Ovary (tissue), 9 donors: ENCODE data around the gene OTOP3. TPM values are rescaled to one million over a fixed set of nuclear protein-coding genes. Genes with fewer than 3 reads are reported as not detected.

Experiments used
- polyA plus RNA-seq, 2 donors: library from polyadenylated mRNA; stranded (reverse); fragments of 200-250 nt in 1 of 2; fragments of 350-450 nt in 1 of 2; fragmentation: Illumina TruSeq in 1 of 2; extraction: RNeasy Lipid Tissue Mini Kit (QIAGEN cat#74804) in 1 of 2; gene quantifications; one replicate each; pipeline ENCODE4 v1.2.3, GENCODE V29; 2013 to 2014
- total RNA-seq, 7 donors: library from RNA; depleted of rRNA in 2 of 7; stranded (reverse); fragments of >200 nt in 2 of 7; fragmentation: NEBNext Ultra II Directional in 3 of 7; extraction: Animal tissue kit (Norgen Biotek cat#: 25700) in 3 of 7; gene quantifications; one replicate each; pipeline versions ENCODE4 v1.1.0 to v1.2.4, GENCODE V29; 2016 to 2023
- donor health status: DM: no; HTN: no; CAD: no; lungs with moderate emphysema.
- donor health status: DM: no; HTN: no; CAD: no.
- donor health status: Bipolar disorder and iron deficiency.
- donor health status: DM: yes; HTN: yes; CAD: no.
- donor health status: DM: no; HTN: no; CAD: no.
- donor health status: DM: yes; HTN: yes; CAD: no.

OTOP3 gene
- total and polyA plus RNA-seq, 9 donors: not detected

Other genes with a start within 250 kb of the OTOP3 start
- gene CD300LF, start 223.0 kb upstream of the OTOP3 start, total RNA-seq: 1 to 10 TPM in 2 of 7 donors, under 1 TPM in 4, not detected in 1; 0.23 to 3.9 (median 0.34) TPM
- gene CD300LF, start 223.0 kb upstream of the OTOP3 start, polyA plus RNA-seq: 1 to 10 TPM in 1 of 2 donors, under 1 TPM in 1; 0.36 to 2.6 TPM
- under 1 TPM in 5 of 7 donors, not detected in 2; 0.45 to 0.72 (median 0.57) TPM for gene RAB37, start 198.6 kb upstream of the OTOP3 start, total RNA-seq
- 1 to 10 TPM in 1 of 2 donors, under 1 TPM in 1; 0.58 to 2.4 TPM for gene RAB37, start 198.6 kb upstream of the OTOP3 start, polyA plus RNA-seq
- 100 to 1,000 TPM in 1 of 7 donors, 10 to 100 TPM in 6; 12.1 to 101 (median 21.7) TPM for gene NHERF1, start 187.3 kb upstream of the OTOP3 start, total RNA-seq
- gene NHERF1, start 187.3 kb upstream of the OTOP3 start, polyA plus RNA-seq: 10 to 100 TPM; 13.9 to 21.0 TPM
- gene NAT9, start 159.6 kb upstream of the OTOP3 start, total RNA-seq: 10 to 100 TPM; 24.7 to 87.0 (median 56.8) TPM
- 10 to 100 TPM; 19.7 to 44.8 TPM for gene NAT9, start 159.6 kb upstream of the OTOP3 start, polyA plus RNA-seq
- under 1 TPM; 0.11 to 0.82 (median 0.32) TPM for gene GRIN2C, start 76.0 kb upstream of the OTOP3 start, total RNA-seq
- under 1 TPM; 0.36 to 0.58 TPM for gene GRIN2C, start 76.0 kb upstream of the OTOP3 start, polyA plus RNA-seq
- gene FDXR, start 62.9 kb upstream of the OTOP3 start, total RNA-seq: 10 to 100 TPM; 11.1 to 50.8 (median 43.4) TPM
- 10 to 100 TPM; 13.6 to 26.5 TPM for gene FDXR, start 62.9 kb upstream of the OTOP3 start, polyA plus RNA-seq
- gene FADS6, start 42.3 kb upstream of the OTOP3 start, total RNA-seq: under 1 TPM in 1 of 7 donors, not detected in 6; 0.42 TPM
- under 1 TPM in 1 of 2 donors, not detected in 1; 0.12 TPM for gene FADS6, start 42.3 kb upstream of the OTOP3 start, polyA plus RNA-seq
- gene USH1G, start 12.6 kb upstream of the OTOP3 start, total RNA-seq: 1 to 10 TPM in 4 of 7 donors, under 1 TPM in 3; 0.57 to 1.4 (median 1.1) TPM
- gene USH1G, start 12.6 kb upstream of the OTOP3 start, polyA plus RNA-seq: under 1 TPM; 0.08 to 0.29 TPM
- not detected for gene OTOP2, start 11.6 kb upstream of the OTOP3 start, total RNA-seq
- not detected for gene OTOP2, start 11.6 kb upstream of the OTOP3 start, polyA plus RNA-seq
- gene HID1, start 36.9 kb downstream of the OTOP3 start, total RNA-seq: 10 to 100 TPM in 2 of 7 donors, 1 to 10 TPM in 5; 1.8 to 21.6 (median 5.2) TPM
- 1 to 10 TPM; 4.1 to 7.2 TPM for gene HID1, start 36.9 kb downstream of the OTOP3 start, polyA plus RNA-seq
- gene CDR2L, start 51.7 kb downstream of the OTOP3 start, total RNA-seq: 10 to 100 TPM in 1 of 7 donors, 1 to 10 TPM in 6; 4.5 to 19.2 (median 5.8) TPM
- 1 to 10 TPM; 2.1 to 3.3 TPM for gene CDR2L, start 51.7 kb downstream of the OTOP3 start, polyA plus RNA-seq
- gene MRPL58, start 76.8 kb downstream of the OTOP3 start, total RNA-seq: 10 to 100 TPM; 17.9 to 40.6 (median 22.0) TPM
- gene MRPL58, start 76.8 kb downstream of the OTOP3 start, polyA plus RNA-seq: 10 to 100 TPM; 24.3 to 39.7 TPM
- gene ATP5PD, start 111.1 kb downstream of the OTOP3 start, total RNA-seq: 100 to 1,000 TPM; 137 to 226 (median 153) TPM
- 100 to 1,000 TPM; 199 to 331 TPM for gene ATP5PD, start 111.1 kb downstream of the OTOP3 start, polyA plus RNA-seq
- 10 to 100 TPM; 25.0 to 62.5 (median 50.2) TPM for gene KCTD2, start 111.3 kb downstream of the OTOP3 start, total RNA-seq
- gene KCTD2, start 111.3 kb downstream of the OTOP3 start, polyA plus RNA-seq: 10 to 100 TPM; 35.8 to 66.8 TPM
- 10 to 100 TPM in 5 of 7 donors, 1 to 10 TPM in 2; 6.0 to 20.6 (median 12.6) TPM for gene SLC16A5, start 152.1 kb downstream of the OTOP3 start, total RNA-seq
- 1 to 10 TPM; 2.0 to 10.0 TPM for gene SLC16A5, start 152.1 kb downstream of the OTOP3 start, polyA plus RNA-seq
- gene ARMC7, start 174.1 kb downstream of the OTOP3 start, total RNA-seq: 1 to 10 TPM; 4.6 to 8.5 (median 5.1) TPM
- gene ARMC7, start 174.1 kb downstream of the OTOP3 start, polyA plus RNA-seq: 10 to 100 TPM in 1 of 2 donors, 1 to 10 TPM in 1; 5.7 to 10.5 TPM
- 100 to 1,000 TPM in 2 of 7 donors, 10 to 100 TPM in 5; 51.3 to 118 (median 65.9) TPM for gene NT5C, start 195.8 kb downstream of the OTOP3 start, total RNA-seq
- gene NT5C, start 195.8 kb downstream of the OTOP3 start, polyA plus RNA-seq: 10 to 100 TPM; 10.0 to 72.9 TPM
- 10 to 100 TPM; 12.9 to 46.4 (median 20.2) TPM for gene JPT1, start 218.6 kb downstream of the OTOP3 start, total RNA-seq
- gene JPT1, start 218.6 kb downstream of the OTOP3 start, polyA plus RNA-seq: 10 to 100 TPM; 20.0 to 54.5 TPM
- gene SUMO2, start 247.1 kb downstream of the OTOP3 start, total RNA-seq: 100 to 1,000 TPM in 5 of 7 donors, 10 to 100 TPM in 2; 75.7 to 504 (median 395) TPM
- 100 to 1,000 TPM; 120 to 497 TPM for gene SUMO2, start 247.1 kb downstream of the OTOP3 start, polyA plus RNA-seq